ENCODE results near the gene PRR11.

DNA sequence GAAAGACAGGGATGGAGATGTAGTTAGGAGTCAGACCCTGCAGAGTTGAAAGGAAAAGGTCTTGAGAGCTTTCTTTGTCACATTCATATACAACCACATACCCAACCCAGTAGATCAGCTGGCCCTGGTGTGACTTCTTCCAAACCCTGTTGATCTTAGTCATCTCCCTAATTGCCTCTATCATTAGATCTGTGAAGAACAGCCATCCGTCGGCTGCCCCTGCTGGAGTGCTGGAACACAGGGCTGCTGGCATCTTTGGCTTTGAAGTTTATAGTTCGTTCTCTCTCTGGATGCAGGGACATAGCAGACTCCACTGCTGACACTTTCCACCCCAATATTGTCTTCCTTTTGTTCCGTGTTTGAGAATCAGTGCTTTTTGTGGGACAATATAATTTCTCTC is 43.9 kb downstream of the PRR11 start:
- TF ChIP-seq, protein P1, sequence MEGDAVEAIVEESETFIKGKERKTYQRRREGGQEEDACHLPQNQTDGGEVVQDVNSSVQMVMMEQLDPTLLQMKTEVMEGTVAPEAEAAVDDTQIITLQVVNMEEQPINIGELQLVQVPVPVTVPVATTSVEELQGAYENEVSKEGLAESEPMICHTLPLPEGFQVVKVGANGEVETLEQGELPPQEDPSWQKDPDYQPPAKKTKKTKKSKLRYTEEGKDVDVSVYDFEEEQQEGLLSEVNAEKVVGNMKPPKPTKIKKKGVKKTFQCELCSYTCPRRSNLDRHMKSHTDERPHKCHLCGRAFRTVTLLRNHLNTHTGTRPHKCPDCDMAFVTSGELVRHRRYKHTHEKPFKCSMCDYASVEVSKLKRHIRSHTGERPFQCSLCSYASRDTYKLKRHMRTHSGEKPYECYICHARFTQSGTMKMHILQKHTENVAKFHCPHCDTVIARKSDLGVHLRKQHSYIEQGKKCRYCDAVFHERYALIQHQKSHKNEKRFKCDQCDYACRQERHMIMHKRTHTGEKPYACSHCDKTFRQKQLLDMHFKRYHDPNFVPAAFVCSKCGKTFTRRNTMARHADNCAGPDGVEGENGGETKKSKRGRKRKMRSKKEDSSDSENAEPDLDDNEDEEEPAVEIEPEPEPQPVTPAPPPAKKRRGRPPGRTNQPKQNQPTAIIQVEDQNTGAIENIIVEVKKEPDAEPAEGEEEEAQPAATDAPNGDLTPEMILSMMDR (conservative IDR thresholded peaks at IDR 0.05; ENCODE audit: low read length) = no peak
- TF ChIP-seq EZH2phosphoT487 (IDR thresholded peaks at IDR 0.05; ENCODE audit: borderline replicate concordance) = no peak

Measured in Loucy (cell line).